ENCODE results near the gene RNU7-1.

The RNU7-1 gene

DNA sequence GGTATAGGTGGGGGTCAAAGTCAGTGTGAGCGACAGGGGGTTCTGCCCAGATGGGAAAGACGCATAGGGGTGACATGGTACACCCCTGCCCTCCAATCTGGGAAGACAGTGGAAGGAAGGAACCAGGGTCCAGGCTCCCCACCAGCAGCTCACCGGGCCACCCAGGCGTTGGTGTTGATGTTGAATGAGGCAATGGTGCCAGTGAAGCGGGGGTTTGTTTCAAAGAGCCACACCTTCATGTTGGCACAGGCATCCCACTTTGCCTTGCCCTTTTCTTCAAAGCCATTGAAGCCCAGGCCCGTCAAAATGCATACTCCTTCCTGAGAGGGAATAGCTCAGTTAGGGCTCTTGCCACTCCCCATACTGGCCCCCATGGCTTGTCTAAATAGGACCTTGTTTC, 34.6 kb downstream of the RNU7-1 start:
- Histone ChIP-seq H3K9ac (ENCODE audit: low read depth, low read length) (no peak overlapping the region), H3K9me3 (ENCODE audit: control insufficient read depth, insufficient read depth, low read length) (no peaks in the 10 kb centered on the region), H3K4me1 (ENCODE audit: control insufficient read depth, insufficient read depth, low read length) (no peaks in the 10 kb centered on the region), H3K27me3 (ENCODE audit: control insufficient read depth, insufficient read depth, low read length) (no peaks in the 10 kb centered on the region), H3K4me3 (ENCODE audit: low read depth, low read length) (no peak overlapping the region), H3K27ac (ENCODE audit: low read depth, low read length) (no peak overlapping the region), H3K36me3 (ENCODE audit: control insufficient read depth, insufficient read depth, low read length) (peaks cover 90% of the 10 kb centered on the region)

DNA sequence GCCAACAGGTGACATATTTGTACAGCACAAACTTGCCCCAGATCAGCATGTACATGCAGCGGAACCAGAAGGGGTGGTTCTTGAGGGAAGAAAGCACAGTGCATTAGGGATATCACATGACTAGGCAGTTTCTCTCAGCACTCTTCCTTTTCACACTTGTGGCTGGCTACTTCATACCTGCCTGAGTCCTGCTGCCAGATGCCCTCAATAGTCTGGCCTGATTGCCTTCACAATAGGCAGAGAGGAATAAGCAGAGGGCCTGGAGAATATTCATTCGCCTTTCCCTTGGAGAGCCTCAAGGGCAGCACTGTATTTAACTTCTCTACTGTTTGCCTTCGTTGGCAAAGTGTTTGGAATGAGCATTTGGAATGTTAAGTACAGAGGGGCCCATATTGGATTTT, 35.0 kb downstream of the RNU7-1 start:
- no peak overlapping the region for H3K27ac ChIP-seq (ENCODE audit: low read depth, low read length)
- H3K4me1 ChIP-seq (ENCODE audit: control insufficient read depth, insufficient read depth, low read length): no peaks in the 10 kb centered on the region
- H3K27me3 ChIP-seq (ENCODE audit: control insufficient read depth, insufficient read depth, low read length): no peaks in the 10 kb centered on the region
- no peak overlapping the region for H3K4me3 ChIP-seq (ENCODE audit: low read depth, low read length)
- H3K9ac ChIP-seq (ENCODE audit: low read depth, low read length): no peak overlapping the region
- H3K36me3 ChIP-seq (ENCODE audit: control insufficient read depth, insufficient read depth, low read length): peaks cover 94% of the 10 kb centered on the region
- H3K9me3 ChIP-seq (ENCODE audit: control insufficient read depth, insufficient read depth, low read length): no peaks in the 10 kb centered on the region

DNA sequence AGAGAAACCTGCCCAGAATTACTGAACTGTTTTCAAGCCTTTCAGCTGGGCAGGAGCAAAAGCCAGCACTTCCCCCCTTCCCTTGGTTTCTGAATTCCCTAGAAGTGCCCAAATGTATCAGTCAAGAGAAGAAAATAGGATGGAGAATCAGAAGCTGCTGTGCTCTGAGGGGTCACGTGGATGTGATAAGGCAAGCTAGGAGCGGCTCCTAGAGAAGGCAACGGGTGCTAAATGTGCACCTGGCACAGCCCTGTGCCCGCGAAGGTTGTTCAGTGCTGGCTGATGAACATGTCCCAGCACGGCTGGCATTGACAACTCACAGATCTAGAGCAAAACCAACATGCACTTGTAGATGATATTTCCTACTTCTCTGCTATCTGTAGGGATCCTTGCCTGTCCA, 35.4 kb downstream of the RNU7-1 start:
- Histone ChIP-seq H3K4me3 (ENCODE audit: low read depth, low read length) (no peak overlapping the region), H3K9ac (ENCODE audit: low read depth, low read length) (no peak overlapping the region), H3K27me3 (ENCODE audit: control insufficient read depth, insufficient read depth, low read length) (no peaks in the 10 kb centered on the region), H3K9me3 (ENCODE audit: control insufficient read depth, insufficient read depth, low read length) (no peaks in the 10 kb centered on the region), H3K36me3 (ENCODE audit: control insufficient read depth, insufficient read depth, low read length) (peaks cover 93% of the 10 kb centered on the region), H3K27ac (ENCODE audit: low read depth, low read length) (no peak overlapping the region), H3K4me1 (ENCODE audit: control insufficient read depth, insufficient read depth, low read length) (no peaks in the 10 kb centered on the region)

GRCh38 chr12:6979453-6979852, 35.8 kb downstream of the RNU7-1 start:
- Histone ChIP-seq H3K27me3 (ENCODE audit: control insufficient read depth, insufficient read depth, low read length) (no peaks in the 10 kb centered on the region), H3K27ac (ENCODE audit: low read depth, low read length) (no peak overlapping the region), H3K36me3 (ENCODE audit: control insufficient read depth, insufficient read depth, low read length) (peaks cover 91% of the 10 kb centered on the region), H3K4me3 (ENCODE audit: low read depth, low read length) (no peak overlapping the region), H3K4me1 (ENCODE audit: control insufficient read depth, insufficient read depth, low read length) (no peaks in the 10 kb centered on the region), H3K9ac (ENCODE audit: low read depth, low read length) (no peak overlapping the region), H3K9me3 (ENCODE audit: control insufficient read depth, insufficient read depth, low read length) (no peaks in the 10 kb centered on the region)

- Histone ChIP-seq H3K36me3 (ENCODE audit: control insufficient read depth, insufficient read depth, low read length) (peaks cover 85% of the 10 kb centered on the region), H3K27ac (ENCODE audit: low read depth, low read length) (no peak overlapping the region), H3K4me1 (ENCODE audit: control insufficient read depth, insufficient read depth, low read length) (no peaks in the 10 kb centered on the region), H3K9ac (ENCODE audit: low read depth, low read length) (no peak overlapping the region), H3K4me3 (ENCODE audit: low read depth, low read length) (no peak overlapping the region), H3K9me3 (ENCODE audit: control insufficient read depth, insufficient read depth, low read length) (no peaks in the 10 kb centered on the region), H3K27me3 (ENCODE audit: control insufficient read depth, insufficient read depth, low read length) (no peaks in the 10 kb centered on the region)
These were observed 36.5 kb downstream of the RNU7-1 start for GRCh38 chr12:6980075-6980474.

GRCh38 chr12:6980740-6981139, 37.1 kb downstream of the RNU7-1 start:
- Histone ChIP-seq H3K4me3 (ENCODE audit: low read depth, low read length) (no peak overlapping the region), H3K9ac (ENCODE audit: low read depth, low read length) (no peak overlapping the region), H3K36me3 (ENCODE audit: control insufficient read depth, insufficient read depth, low read length) (peaks cover 78% of the 10 kb centered on the region), H3K4me1 (ENCODE audit: control insufficient read depth, insufficient read depth, low read length) (no peaks in the 10 kb centered on the region), H3K27me3 (ENCODE audit: control insufficient read depth, insufficient read depth, low read length) (no peaks in the 10 kb centered on the region), H3K27ac (ENCODE audit: low read depth, low read length) (no peak overlapping the region), H3K9me3 (ENCODE audit: control insufficient read depth, insufficient read depth, low read length) (no peaks in the 10 kb centered on the region)

DNA sequence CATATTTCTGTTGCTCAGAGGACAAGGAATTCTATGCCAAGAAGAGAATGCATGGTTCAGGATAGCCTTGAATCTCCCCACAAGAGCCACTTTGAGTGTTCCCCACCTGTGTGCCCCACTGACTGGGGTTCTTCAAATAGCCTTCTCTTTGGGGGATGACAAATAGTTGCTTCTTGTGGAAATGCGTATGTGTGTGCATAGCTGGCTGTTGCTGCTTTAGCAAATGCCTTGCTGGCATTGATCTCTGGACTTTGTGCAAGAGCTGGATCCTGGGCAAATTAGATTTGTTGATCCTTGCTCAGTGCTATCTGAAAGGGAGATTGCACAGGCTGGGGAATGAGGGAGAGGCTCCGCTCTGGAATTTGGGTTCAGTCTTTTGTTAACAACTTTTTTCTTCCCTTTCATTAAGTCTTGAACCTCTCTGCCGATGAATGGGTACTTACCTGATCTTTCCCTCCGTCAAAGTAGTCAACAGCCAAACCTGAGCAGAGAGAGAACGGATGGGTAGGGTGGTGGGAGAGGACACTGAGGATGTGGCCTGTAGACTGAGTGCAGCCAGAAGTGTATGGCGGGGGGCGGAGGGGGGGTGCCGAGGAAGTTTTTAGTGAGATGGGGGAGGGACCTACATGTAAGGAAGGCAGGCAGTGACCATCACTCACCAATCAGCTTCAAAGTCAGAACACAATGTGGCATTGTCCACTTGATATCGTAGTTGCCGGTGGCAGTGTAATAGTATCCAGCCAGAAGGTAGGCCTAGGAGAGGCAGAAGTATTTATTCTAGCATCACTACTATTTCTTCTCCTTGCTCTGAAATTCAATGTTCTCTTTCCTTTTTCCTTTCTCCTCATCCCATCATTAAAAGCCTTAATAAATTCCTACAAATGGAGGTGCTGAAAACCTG, 37.8 kb downstream of the RNU7-1 start:
- Histone ChIP-seq H3K9me3 (ENCODE audit: control insufficient read depth, insufficient read depth, low read length) (no peaks in the 10 kb centered on the region), H3K9ac (ENCODE audit: low read depth, low read length) (no peak overlapping the region), H3K4me1 (ENCODE audit: control insufficient read depth, insufficient read depth, low read length) (no peaks in the 10 kb centered on the region), H3K36me3 (ENCODE audit: control insufficient read depth, insufficient read depth, low read length) (peaks cover 78% of the 10 kb centered on the region), H3K27ac (ENCODE audit: low read depth, low read length) (no peak overlapping the region), H3K4me3 (ENCODE audit: low read depth, low read length) (no peak overlapping the region), H3K27me3 (ENCODE audit: control insufficient read depth, insufficient read depth, low read length) (no peaks in the 10 kb centered on the region)

DNA sequence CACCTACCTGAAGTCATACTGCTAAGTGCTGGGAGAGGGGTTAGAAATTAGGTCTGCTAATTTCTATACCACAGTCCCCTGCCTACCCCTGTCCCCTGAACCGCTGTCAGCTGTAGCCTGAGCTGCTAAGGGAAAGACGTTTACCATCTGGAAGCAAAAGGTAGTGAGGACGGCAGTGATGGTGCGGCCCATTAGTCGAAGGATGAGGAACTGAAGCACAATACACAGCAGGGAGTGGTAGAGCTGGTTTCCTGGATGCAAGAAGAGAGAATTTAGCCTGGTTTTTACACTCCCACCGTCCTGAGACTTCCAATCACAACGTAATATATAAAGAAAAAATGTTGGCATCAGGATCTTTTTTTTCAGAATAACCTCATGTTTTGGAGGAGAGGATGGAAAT, 38.9 kb downstream of the RNU7-1 start:
- Histone ChIP-seq H3K36me3 (ENCODE audit: control insufficient read depth, insufficient read depth, low read length) (peaks cover 71% of the 10 kb centered on the region), H3K9ac (ENCODE audit: low read depth, low read length) (no peak overlapping the region), H3K27ac (ENCODE audit: low read depth, low read length) (no peak overlapping the region)

GRCh38 chr12:6987956-6988553, 44.4 kb downstream of the RNU7-1 start:
- H3K9ac ChIP-seq (ENCODE audit: low read depth, low read length): no peak overlapping the region
- no peaks in the 10 kb centered on the region for H3K4me1 ChIP-seq (ENCODE audit: control insufficient read depth, insufficient read depth, low read length)
- no peaks in the 10 kb centered on the region for H3K9me3 ChIP-seq (ENCODE audit: control insufficient read depth, insufficient read depth, low read length)
- no peaks in the 10 kb centered on the region for H3K27me3 ChIP-seq (ENCODE audit: control insufficient read depth, insufficient read depth, low read length)
- no peak overlapping the region for H3K27ac ChIP-seq (ENCODE audit: low read depth, low read length)
- H3K36me3 ChIP-seq (ENCODE audit: control insufficient read depth, insufficient read depth, low read length): peaks cover 36% of the 10 kb centered on the region
- no peak overlapping the region for H3K4me3 ChIP-seq (ENCODE audit: low read depth, low read length)

More for the DNA sequence above, 38.9 kb downstream of the RNU7-1 start:
- H3K9me3 ChIP-seq (ENCODE audit: control insufficient read depth, insufficient read depth, low read length): no peaks in the 10 kb centered on the region
- no peak overlapping the region for H3K4me3 ChIP-seq (ENCODE audit: low read depth, low read length)
- no peaks in the 10 kb centered on the region for H3K27me3 ChIP-seq (ENCODE audit: control insufficient read depth, insufficient read depth, low read length)
- no peaks in the 10 kb centered on the region for H3K4me1 ChIP-seq (ENCODE audit: control insufficient read depth, insufficient read depth, low read length)
